G401 (cell line): Measurements from ENCODE around the gene LIMS1. TPM values are rescaled to one million over a fixed set of nuclear protein-coding genes. Genes with fewer than 3 reads are reported as not detected.
"Not testable (repeated sequence)": the region's sequence is repeated elsewhere in the genome, so short reads cannot be mapped to it uniquely, and the experiment has no call there.

Experiments
- DNase-seq: peaks from one replicate; pipeline ENCODE4 v3.0.0-alpha.2; 2015; ENCODE audit warnings: low spot score
- in situ Hi-C: cut with HindIII; loops from 2 replicates; pipeline ENCODE4 v1.10.0; 2016; ENCODE audit warnings: low sequenced_read_pairs, mixed read lengths
- total RNA-seq: library from RNA; depleted of rRNA; stranded (reverse); fragments of >200 nt; shearing (Covaris generic); gene quantifications from 2 replicates; pipeline ENCODE4 v1.2.3, GENCODE V29; 2014; rRNA removed

Gene LIMS1
- total RNA-seq: 18.3 and 68.3 TPM in 2 replicates

- DNase-seq: peak; percentile 72
- in situ Hi-C loops: no loop called here
Measured at GRCh38 chr2:108533832-108534583, at the start of gene LIMS1. Gene LIMS1, plus strand, starts transcription at chr2:108534470. Its CDS starts 93 bp downstream, at chr2:108534563.

- in situ Hi-C loops: no loop called here
- no peak for DNase-seq
Measured at GRCh38 chr2:108485253-108485652, 49.0 kb upstream of the LIMS1 start.

GRCh38 chr2:108490506-108491122, 43.7 kb upstream of the LIMS1 start:
- no peak for DNase-seq
- in situ Hi-C loops: no loop called here

- in situ Hi-C loops: no loop called here
- no peak for DNase-seq
Measured at GRCh38 chr2:108491848-108492247, 42.4 kb upstream of the LIMS1 start.

GRCh38 chr2:108492364-108492763, 41.9 kb upstream of the LIMS1 start:
- in situ Hi-C loops: no loop called here
- DNase-seq: no peak

GRCh38 chr2:108496167-108496566, 38.1 kb upstream of the LIMS1 start:
- in situ Hi-C loops, DNase-seq: not testable (repeated sequence)

GRCh38 chr2:108507620-108508019, 26.6 kb upstream of the LIMS1 start:
- DNase-seq, in situ Hi-C loops: not testable (repeated sequence)

GRCh38 chr2:108512431-108512830, 21.8 kb upstream of the LIMS1 start:
- in situ Hi-C loops, DNase-seq: not testable (repeated sequence)

- DNase-seq, in situ Hi-C loops: not testable (repeated sequence)
Measured at GRCh38 chr2:108514478-108514877, 19.8 kb upstream of the LIMS1 start.

GRCh38 chr2:108524688-108525087, 9.6 kb upstream of the LIMS1 start:
- DNase-seq, in situ Hi-C loops: not testable (repeated sequence)

GRCh38 chr2:108525258-108525657, 9.0 kb upstream of the LIMS1 start:
- in situ Hi-C loops, DNase-seq: not testable (repeated sequence)

- DNase-seq: no peak
- in situ Hi-C loops: no loop called here
Measured at GRCh38 chr2:108531674-108532055, 2.6 kb upstream of the LIMS1 start.

- in situ Hi-C loops: no loop called here
- peak; percentile 45 for DNase-seq
Measured at GRCh38 chr2:108534584-108535356, 500 bp downstream of the LIMS1 start.

- no peak for DNase-seq
- in situ Hi-C loops: no loop called here
Measured at GRCh38 chr2:108535357-108535631, 1.0 kb downstream of the LIMS1 start.

- DNase-seq: no peak
- in situ Hi-C loops: no loop called here
Measured at GRCh38 chr2:108536133-108536780, 2.0 kb downstream of the LIMS1 start.

- DNase-seq: no peak
- in situ Hi-C loops: no loop called here
Measured at GRCh38 chr2:108536911-108537310, 2.6 kb downstream of the LIMS1 start.

GRCh38 chr2:108538000-108538625, 3.8 kb downstream of the LIMS1 start:
- DNase-seq: no peak
- in situ Hi-C loops: no loop called here

- in situ Hi-C loops: no loop called here
- no peak for DNase-seq
Measured at GRCh38 chr2:108541451-108541850, 7.2 kb downstream of the LIMS1 start.

GRCh38 chr2:108542071-108542470, 7.8 kb downstream of the LIMS1 start:
- DNase-seq: no peak
- in situ Hi-C loops: no loop called here
